GM12874 (cell line): ENCODE results near the gene PLCH2.

Experiments used
- CTCF ChIP-seq: IDR thresholded peaks from 2 replicates; pipeline ENCODE4 v1.5.1; 2011; ENCODE audit warnings: low read depth, mild to moderate bottlenecking, control low read depth, low read length, moderate library complexity; ENCODE audit not compliant: insufficient read depth

Gene PLCH2

GRCh38 chr1:2480986-2481364, 4.9 kb downstream of the PLCH2 start:
- no peak for TF ChIP-seq CTCF

- no peak for TF ChIP-seq CTCF
These were observed 5.8 kb downstream of the PLCH2 start for GRCh38 chr1:2481885-2482284.

- TF ChIP-seq CTCF: no peak
These were observed 6.5 kb downstream of the PLCH2 start for GRCh38 chr1:2482588-2482987.

GRCh38 chr1:2483026-2483425, 6.9 kb downstream of the PLCH2 start:
- TF ChIP-seq CTCF: no peak

GRCh38 chr1:2483970-2484369, 7.9 kb downstream of the PLCH2 start:
- no peak for TF ChIP-seq CTCF

- TF ChIP-seq CTCF: no peak
These were observed 10.0 kb downstream of the PLCH2 start for GRCh38 chr1:2486041-2486440.

GRCh38 chr1:2486558-2486957, 10.5 kb downstream of the PLCH2 start:
- no peak for TF ChIP-seq CTCF

GRCh38 chr1:2488688-2489087, 12.6 kb downstream of the PLCH2 start:
- TF ChIP-seq CTCF: no peak
